Activated T-helper 2 cell treated with anti-CD3 and anti-CD28 coated beads, Interferon-gamma antibody, Interleukin-2, Interleukin-4, amounts not matched to agents 10 μg/mL and 5 μg/mL and 100 μg/mL, durations not matched to agents 14 hours and 24 hours and 36 hours (primary cell): Measurements from ENCODE around the gene NREP. TPM values are rescaled to one million over a fixed set of nuclear protein-coding genes. Genes with fewer than 3 reads are reported as not detected.

Experiments
- DNase-seq: peaks from one replicate; pipeline ENCODE4 v3.0.0; 2021; ENCODE audit warnings: low spot score
- H3K27ac Mint-ChIP-seq: one replicate; pipeline ENCODE4 v1.8.0; 2021; ENCODE audit warnings: mixed read lengths
- H3K27me3 Mint-ChIP-seq: one replicate; pipeline ENCODE4 v1.8.0; 2021; ENCODE audit warnings: low read depth, mixed read lengths
- H3K36me3 Mint-ChIP-seq: one replicate; pipeline ENCODE4 v1.8.0; 2021; ENCODE audit warnings: low read depth, mixed read lengths
- H3K4me1 Mint-ChIP-seq: one replicate; pipeline ENCODE4 v1.8.0; 2021; ENCODE audit warnings: low read depth, mixed read lengths
- H3K4me3 Mint-ChIP-seq: one replicate; pipeline ENCODE4 v1.8.0; 2021; ENCODE audit warnings: low read depth, mild to moderate bottlenecking, moderate library complexity, mixed read lengths
- H3K9me3 Mint-ChIP-seq: one replicate; pipeline ENCODE4 v1.8.0; 2021; ENCODE audit warnings: mixed read lengths
- intact Hi-C: fragments of 100-400 bp; cut with micrococcal nuclease; formaldehyde crosslinking; loops from one replicate; pipeline ENCODE4 v1.15.1; 2023
- total RNA-seq: library from RNA; stranded (reverse); gene quantifications from 2 replicates; pipeline ENCODE4 v1.2.3, GENCODE V29; 2022

Gene NREP
- total RNA-seq, 1 donor from 2014 or later, result 35.3 TPM

DNA sequence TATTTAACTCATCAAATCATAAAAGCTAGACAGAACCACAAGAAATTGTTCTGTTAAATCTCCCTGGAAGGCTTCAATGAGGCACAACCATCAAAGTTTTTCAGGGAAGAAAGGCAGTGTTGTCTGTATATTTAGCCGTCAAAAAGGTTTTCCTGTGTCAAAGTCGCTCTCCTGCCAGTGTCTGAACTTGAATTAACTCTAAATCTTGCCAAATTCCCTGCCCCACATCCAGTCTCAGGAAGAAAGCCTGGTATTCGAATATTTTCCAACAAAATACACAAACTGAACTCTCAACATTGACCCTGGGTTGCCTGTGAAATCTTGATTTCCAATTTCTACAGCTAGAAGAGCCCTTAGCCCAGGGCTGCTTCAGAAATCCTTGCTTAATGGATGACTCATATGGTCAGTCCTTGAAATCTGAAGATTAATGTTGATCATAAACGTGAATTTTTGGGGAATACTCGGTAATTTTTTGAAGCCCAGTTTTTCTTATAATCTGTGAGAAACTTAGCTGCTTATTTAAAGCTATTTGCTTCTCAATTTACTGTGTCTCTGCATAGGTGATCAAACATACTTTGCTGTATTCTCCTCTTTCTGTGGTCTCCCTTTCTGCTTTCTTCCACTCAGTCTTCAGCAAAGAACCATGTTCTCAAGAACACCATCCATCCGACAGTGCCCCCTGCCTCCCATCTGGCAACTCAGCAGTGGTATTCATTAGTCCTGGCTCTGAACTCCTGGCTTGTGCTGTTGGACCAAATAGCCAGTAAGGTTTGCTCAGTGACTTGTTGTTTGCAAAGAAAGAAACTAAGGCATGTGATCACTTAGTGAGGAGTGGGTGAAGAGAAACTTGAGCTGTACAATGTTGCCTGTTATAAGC is 58.9 kb downstream of the NREP start:
- H3K36me3 Mint-ChIP-seq, result no peaks in the 10 kb centered on the region
- no peak overlapping the region for H3K4me3 Mint-ChIP-seq
- H3K27ac Mint-ChIP-seq, result no peak overlapping the region
- H3K27me3 Mint-ChIP-seq, result peaks cover 11% of the 10 kb centered on the region
- peaks cover 7% of the 10 kb centered on the region for H3K4me1 Mint-ChIP-seq
- intact Hi-C loops, result loop anchor here (5.0 kb wide), 1 partner anchor 146 kb away; no protein-coding TSS in a partner anchor
- DNase-seq, result no peak
- no peaks in the 10 kb centered on the region for H3K9me3 Mint-ChIP-seq

DNA sequence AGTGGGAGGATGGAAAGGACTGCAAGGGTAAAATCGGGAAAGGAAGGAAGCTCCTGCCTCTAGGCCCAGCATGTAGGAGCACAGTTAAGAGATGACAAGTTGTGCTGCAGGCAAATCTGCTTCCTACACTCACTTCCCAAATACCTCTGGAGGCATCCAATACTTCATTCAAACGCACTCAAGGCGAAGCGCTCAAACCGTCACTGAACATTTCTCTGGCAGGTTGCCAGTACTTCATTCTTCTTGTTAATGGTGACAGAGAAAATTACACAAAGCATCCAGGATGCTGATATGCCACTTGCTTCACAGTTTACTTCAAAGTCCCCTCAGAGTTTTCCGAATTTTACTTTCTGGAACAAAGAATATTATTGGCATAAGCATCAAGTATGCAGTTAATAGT is 59.8 kb downstream of the NREP start:
- no peaks in the 10 kb centered on the region for H3K4me1 Mint-ChIP-seq

DNA sequence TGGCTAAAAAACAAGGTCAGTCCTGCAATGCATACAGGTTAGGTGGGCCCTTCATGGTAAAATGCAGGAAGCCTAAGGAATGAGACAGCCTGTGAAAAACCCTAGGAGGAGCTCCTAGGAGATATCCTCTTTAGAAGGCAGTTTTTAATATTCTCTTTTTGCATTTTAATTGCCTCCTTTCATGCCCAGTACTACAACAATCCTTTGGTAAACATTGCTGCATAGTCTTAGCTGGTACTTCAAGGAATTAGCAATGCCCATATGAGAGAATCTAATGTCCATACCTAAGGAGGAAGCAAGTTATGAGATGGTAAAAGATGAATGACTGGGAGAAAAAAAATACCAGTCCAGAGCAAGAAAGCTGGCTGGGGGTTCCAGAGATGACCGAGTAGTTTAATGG is 61.0 kb downstream of the NREP start:
- DNase-seq, result no peak
- peaks cover 2% of the 10 kb centered on the region for H3K4me1 Mint-ChIP-seq
- H3K9me3 Mint-ChIP-seq, result no peaks in the 10 kb centered on the region
- H3K27ac Mint-ChIP-seq, result no peak overlapping the region
- H3K4me3 Mint-ChIP-seq, result no peak overlapping the region
- intact Hi-C loops, result loop anchor here (5.0 kb wide), 1 partner anchor 144 kb away; no protein-coding TSS in a partner anchor
- no peaks in the 10 kb centered on the region for H3K36me3 Mint-ChIP-seq
- peaks cover 16% of the 10 kb centered on the region for H3K27me3 Mint-ChIP-seq

More for the DNA sequence above, 59.8 kb downstream of the NREP start:
- intact Hi-C loops, result loop anchor here (5.0 kb wide), 1 partner anchor 145 kb away; no protein-coding TSS in a partner anchor
- no peak overlapping the region for H3K4me3 Mint-ChIP-seq
- no peak for DNase-seq
- no peak overlapping the region for H3K27ac Mint-ChIP-seq
- H3K27me3 Mint-ChIP-seq, result peaks cover 16% of the 10 kb centered on the region
- H3K9me3 Mint-ChIP-seq, result no peaks in the 10 kb centered on the region
- H3K36me3 Mint-ChIP-seq, result no peaks in the 10 kb centered on the region

DNA sequence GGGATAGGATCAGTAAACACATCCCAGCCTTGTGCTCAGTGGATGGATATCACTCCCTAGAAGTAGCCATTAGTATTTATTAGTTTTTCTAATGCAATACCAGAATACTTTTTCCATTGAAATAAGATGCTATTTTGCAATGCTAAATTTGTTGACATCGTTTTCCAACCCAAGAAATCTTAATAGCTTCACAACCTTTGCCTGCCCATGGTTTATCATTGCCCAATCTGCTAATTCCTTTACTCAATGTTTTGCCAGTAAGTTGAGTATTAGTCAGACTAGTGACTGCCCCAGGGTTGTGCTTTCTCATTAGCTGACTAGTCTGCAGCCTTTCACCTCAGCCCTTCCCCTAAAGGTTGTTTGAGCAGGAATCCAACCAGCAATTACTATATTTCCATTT is 62.9 kb downstream of the NREP start:
- intact Hi-C loops, result no loop called here
- Mint-ChIP-seq H3K4me1 (peaks cover 2% of the 10 kb centered on the region), H3K9me3 (no peaks in the 10 kb centered on the region), H3K36me3 (no peaks in the 10 kb centered on the region), H3K4me3 (no peak overlapping the region), H3K27me3 (peaks cover 9% of the 10 kb centered on the region), H3K27ac (no peak overlapping the region)
- DNase-seq, result no peak

DNA sequence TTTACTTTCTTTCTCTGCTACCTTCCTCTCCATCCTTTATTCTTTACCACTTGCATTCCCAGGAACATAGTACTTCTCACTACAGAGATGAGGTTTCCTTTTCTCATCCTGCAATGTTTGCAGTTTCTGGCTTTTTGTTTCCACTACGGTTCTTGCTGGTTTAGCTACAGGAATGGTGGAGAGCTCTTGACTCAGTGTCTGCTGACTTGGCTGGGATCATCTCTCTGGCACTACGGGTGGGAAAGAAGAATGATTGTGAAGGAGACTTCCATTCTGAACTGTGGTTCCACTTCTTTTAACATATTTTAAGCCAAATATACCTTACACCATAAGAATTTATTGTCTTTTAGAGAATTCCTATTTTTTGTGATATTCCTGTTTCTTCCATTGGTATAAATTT is 65.1 kb downstream of the NREP start:
- intact Hi-C loops, result no loop called here
- Mint-ChIP-seq H3K4me1 (peaks cover 2% of the 10 kb centered on the region), H3K4me3 (no peak overlapping the region), H3K27me3 (peaks cover 7% of the 10 kb centered on the region), H3K36me3 (no peaks in the 10 kb centered on the region), H3K9me3 (no peaks in the 10 kb centered on the region), H3K27ac (no peak overlapping the region)
- no peak for DNase-seq

DNA sequence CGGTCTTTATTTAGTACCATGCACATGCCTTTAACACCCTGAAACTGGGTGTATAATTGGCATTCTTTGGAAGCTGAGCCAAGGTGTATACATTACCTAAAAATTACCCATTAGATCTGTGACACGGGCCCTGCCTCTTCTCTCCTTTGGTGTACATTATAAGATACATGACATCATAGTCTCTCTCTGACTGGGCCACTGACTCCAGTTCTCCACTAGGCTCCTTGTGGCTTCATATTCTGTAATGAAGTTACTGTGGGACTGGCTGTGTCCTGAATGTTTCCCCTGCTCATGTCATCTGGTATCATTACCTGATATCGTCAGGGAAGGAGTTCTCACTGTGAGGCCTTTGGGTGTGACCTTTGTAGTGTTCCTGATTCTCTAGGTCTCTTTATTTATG is 65.5 kb downstream of the NREP start:
- intact Hi-C loops, result no loop called here
- no peak overlapping the region for H3K27ac Mint-ChIP-seq
- no peaks in the 10 kb centered on the region for H3K9me3 Mint-ChIP-seq
- DNase-seq, result no peak
- H3K4me3 Mint-ChIP-seq, result no peak overlapping the region
- no peaks in the 10 kb centered on the region for H3K36me3 Mint-ChIP-seq
- H3K27me3 Mint-ChIP-seq, result peaks cover 7% of the 10 kb centered on the region
- peaks cover 2% of the 10 kb centered on the region for H3K4me1 Mint-ChIP-seq

DNA sequence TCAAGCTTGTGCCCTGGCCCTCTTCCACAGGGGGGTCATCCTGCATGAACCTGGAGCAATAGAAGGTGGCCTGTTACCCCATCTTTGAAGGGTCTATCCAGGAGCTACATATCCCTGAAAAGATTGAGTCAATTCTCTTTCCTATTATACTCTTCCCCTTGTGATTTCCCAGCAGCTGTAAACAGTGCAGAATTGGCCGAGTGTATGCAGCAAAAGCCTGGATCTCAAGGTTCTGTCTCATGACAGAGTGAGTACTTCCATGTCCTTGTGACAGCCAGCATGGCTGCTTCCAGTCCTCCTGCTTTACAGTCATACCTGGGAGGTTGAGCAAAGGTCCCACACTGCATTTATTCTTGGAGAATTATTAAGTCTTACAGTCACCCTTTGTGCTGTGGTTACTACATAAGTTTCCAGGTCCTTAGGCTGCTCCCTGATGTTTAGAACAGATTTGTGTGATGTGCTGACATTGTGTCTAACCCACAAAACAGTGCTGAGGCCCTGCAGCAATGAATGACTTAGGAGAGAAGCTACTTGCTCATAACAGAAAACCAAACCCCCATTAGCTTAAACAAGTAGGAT is 67.5 kb downstream of the NREP start:
- intact Hi-C loops, result loop anchor here (10.0 kb wide), 1 partner anchor 455 kb away; no protein-coding TSS in a partner anchor

DNA sequence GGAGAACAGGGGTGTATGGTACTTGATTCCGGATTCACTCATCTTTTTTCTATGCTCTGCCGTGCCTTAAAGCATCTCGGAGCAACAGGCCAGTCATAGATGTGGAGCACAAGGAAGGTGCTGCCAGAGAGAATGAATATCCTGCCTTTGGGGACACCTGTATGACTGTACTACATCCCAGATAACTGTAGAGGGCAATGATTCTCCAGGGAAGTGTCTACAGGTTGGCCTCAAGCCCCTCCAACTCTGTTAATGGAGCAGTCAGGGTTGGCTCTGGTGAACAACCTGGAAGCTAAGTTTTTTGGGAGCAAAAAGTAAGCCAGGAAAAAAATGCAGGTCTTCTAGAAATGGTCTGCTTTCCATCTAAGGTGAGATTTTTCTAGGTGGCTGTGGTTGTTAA is 71.0 kb downstream of the NREP start:
- Mint-ChIP-seq H3K27me3 (peaks cover 1% of the 10 kb centered on the region), H3K9me3 (no peaks in the 10 kb centered on the region), H3K36me3 (no peaks in the 10 kb centered on the region), H3K27ac (no peak overlapping the region), H3K4me1 (no peaks in the 10 kb centered on the region), H3K4me3 (no peak overlapping the region)
- no peak for DNase-seq
- intact Hi-C loops, result loop anchor here (10.0 kb wide), 1 partner anchor 459 kb away; no protein-coding TSS in a partner anchor

More for the DNA sequence above, 67.5 kb downstream of the NREP start:
- Mint-ChIP-seq H3K4me1 (peaks cover 2% of the 10 kb centered on the region), H3K27ac (no peak overlapping the region), H3K36me3 (no peaks in the 10 kb centered on the region), H3K27me3 (peaks cover 7% of the 10 kb centered on the region), H3K4me3 (no peak overlapping the region), H3K9me3 (no peaks in the 10 kb centered on the region)
- DNase-seq, result no peak

DNA sequence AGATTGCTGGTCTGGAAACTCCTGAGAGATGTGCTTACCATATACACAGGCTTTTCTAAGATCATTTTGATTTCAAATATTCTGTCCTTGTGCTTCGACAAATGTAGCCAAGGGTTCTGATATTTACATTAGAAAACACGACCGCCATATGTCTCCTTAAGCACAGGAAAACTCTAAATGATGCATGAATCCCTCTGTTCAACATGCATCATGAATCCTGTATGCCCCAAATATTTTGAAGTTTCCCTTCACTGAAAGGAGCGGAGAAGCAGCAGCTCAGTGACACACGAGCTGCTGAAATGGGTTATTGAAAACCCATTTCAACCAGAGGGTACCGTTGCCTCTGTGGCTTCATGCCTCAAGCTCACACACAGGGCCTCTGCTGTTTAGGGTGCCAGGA is 74.4 kb downstream of the NREP start:
- Mint-ChIP-seq H3K4me3 (no peak overlapping the region), H3K36me3 (no peaks in the 10 kb centered on the region), H3K4me1 (no peaks in the 10 kb centered on the region), H3K9me3 (no peaks in the 10 kb centered on the region), H3K27ac (no peak overlapping the region), H3K27me3 (peaks cover 10% of the 10 kb centered on the region)
- intact Hi-C loops, result loop anchor here (10.0 kb wide), 1 partner anchor 462 kb away; no protein-coding TSS in a partner anchor
- no peak for DNase-seq

DNA sequence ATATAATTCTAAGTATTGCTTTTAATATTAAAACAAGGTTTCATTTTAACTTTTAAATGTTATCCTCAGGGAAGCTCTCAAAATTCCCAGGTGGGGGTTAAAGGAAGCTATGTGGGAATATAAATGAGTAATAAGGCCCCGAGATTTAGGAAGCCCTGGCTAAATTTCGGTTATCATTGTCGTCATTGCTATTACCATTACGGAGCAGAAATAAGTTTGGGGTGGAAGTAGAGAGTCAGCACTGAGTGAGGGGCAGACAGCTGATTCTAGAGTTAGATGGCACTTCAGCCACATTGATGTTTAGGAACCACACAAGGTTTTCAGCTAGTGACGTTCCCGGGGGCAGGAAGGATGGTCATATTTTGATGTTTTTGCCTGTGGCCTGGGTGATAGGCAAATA is 74.9 kb downstream of the NREP start:
- no peak for DNase-seq
- Mint-ChIP-seq H3K27ac (no peak overlapping the region), H3K9me3 (no peaks in the 10 kb centered on the region), H3K4me3 (no peak overlapping the region), H3K27me3 (peaks cover 10% of the 10 kb centered on the region), H3K4me1 (no peaks in the 10 kb centered on the region), H3K36me3 (no peaks in the 10 kb centered on the region)
- intact Hi-C loops, result loop anchor here (10.0 kb wide), 1 partner anchor 463 kb away; no protein-coding TSS in a partner anchor

DNA sequence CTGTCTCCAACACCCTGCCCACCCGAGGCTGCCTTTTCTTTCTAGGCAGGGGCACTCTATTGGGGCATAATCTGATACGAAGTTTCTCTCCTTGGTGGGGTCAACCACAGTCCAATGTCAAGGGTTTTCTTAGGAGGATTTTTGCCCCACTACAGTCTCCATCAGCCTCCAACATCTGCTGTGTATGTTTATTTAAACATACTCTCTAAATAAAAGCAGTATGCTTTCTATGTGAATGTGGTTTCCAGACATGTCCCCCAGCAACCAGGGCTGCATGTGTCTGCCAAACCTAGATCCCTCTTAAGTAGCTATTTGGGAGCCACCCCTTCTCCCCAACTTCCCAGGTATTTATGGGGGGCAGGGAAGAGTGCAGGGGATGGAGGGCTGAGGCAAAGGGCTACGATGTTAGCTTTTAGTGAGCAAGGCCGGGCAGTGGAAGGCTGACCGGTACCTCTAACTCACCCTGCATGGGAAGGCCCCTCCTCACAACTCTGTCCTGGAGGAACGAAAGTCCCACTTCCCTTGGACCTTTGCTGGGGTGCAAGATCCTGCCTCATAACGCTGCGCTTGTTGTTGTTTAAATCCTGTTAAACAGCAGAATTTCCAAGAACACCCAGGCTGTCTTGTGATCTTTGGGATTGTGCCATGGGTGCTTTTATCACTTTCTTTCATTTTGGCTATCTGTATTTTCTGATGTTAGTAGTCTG is 75.4 kb downstream of the NREP start:
- Mint-ChIP-seq H3K4me1 (no peaks in the 10 kb centered on the region), H3K27ac (no peak overlapping the region), H3K36me3 (no peaks in the 10 kb centered on the region), H3K27me3 (peaks cover 13% of the 10 kb centered on the region), H3K4me3 (no peak overlapping the region), H3K9me3 (no peaks in the 10 kb centered on the region)
- intact Hi-C loops, result loop anchor here (10.0 kb wide), 1 partner anchor 463 kb away; no protein-coding TSS in a partner anchor
- DNase-seq, result no peak

DNA sequence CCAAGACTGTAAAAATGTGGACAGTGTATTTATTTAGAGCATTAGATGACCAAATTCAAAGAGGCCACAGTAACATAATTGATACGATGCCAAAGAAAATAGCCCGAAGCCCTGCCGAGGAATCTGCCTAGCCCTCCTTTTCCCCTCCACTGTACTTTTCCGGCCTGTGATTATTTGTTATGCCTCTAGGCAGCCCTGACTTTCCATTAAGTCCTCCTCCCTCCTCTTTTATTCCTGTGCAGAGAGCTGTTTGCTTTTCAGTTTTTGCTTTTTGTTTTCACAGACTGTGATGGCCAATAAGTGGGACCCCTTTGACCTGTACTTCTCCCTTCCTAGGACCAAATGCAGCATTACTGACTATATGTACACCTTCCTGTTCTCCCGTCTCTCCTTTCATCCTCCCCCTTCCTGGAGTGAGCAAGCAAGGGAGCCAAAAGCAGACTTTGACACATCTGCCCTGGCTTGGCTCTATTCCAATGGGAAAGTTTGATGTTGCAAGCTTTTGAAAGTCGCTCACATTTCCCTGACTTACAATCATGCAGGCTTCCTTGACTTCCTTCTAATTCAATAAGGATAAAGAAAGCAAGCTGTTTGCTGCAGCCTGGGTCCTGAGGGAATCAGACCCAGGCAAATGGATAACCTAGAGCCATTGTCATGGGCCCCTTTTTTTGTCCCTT is 76.1 kb downstream of the NREP start:
- H3K9me3 Mint-ChIP-seq, result no peaks in the 10 kb centered on the region
- peaks cover 16% of the 10 kb centered on the region for H3K27me3 Mint-ChIP-seq
- H3K36me3 Mint-ChIP-seq, result no peaks in the 10 kb centered on the region
- H3K27ac Mint-ChIP-seq, result no peak overlapping the region
- intact Hi-C loops, result loop anchor here (10.0 kb wide), 1 partner anchor 464 kb away; no protein-coding TSS in a partner anchor
- H3K4me3 Mint-ChIP-seq, result no peak overlapping the region
- DNase-seq, result no peak
- H3K4me1 Mint-ChIP-seq, result no peaks in the 10 kb centered on the region
